Psoas muscle (tissue), 8 donors: Measurements from ENCODE around the gene RPS6KA2. TPM values are rescaled to one million over a fixed set of nuclear protein-coding genes. Genes with fewer than 3 reads are reported as not detected.

Experiments used
- ATAC-seq, 4 donors: fragments of 200-7000 bp; cut with Tn5 transposase; one replicate each; pipeline ENCODE4 v1.9.1; 2020; ENCODE audit warnings: moderate library complexity in 3 of 4, mild to moderate bottlenecking in 2 of 4
- DNase-seq, 2 donors: peaks; one replicate each; pipeline ENCODE4 v3.0.0-alpha.2; 2020
- H3K27ac ChIP-seq: fragments of 200-600 bp; one replicate; pipeline ENCODE4 v1.8.0; 2022
- H3K27me3 ChIP-seq, 3 donors: fragments of 200-600 bp in 1 of 3; one replicate each; pipeline versions ENCODE4 v1.6.1 to v1.8.0; 2013 to 2022; ENCODE audit warnings: low read length in 2 of 3, mild to moderate bottlenecking in 2 of 3, moderate library complexity in 1 of 3; ENCODE audit not compliant: insufficient read depth in 3 of 3
- H3K36me3 ChIP-seq, 2 donors: fragments of 200-600 bp in 1 of 2; one replicate each; pipeline versions ENCODE4 v1.6.1 to v1.8.0; 2013 to 2022; ENCODE audit warnings: low read depth in 1 of 2, mild to moderate bottlenecking in 1 of 2, moderate library complexity in 1 of 2; ENCODE audit not compliant: insufficient read depth in 1 of 2
- H3K4me1 ChIP-seq: fragments of 200-600 bp; one replicate; pipeline ENCODE4 v1.8.0; 2022
- H3K4me3 ChIP-seq: fragments of 200-600 bp; one replicate; pipeline ENCODE4 v1.8.0; 2022; ENCODE audit warnings: mild to moderate bottlenecking
- H3K9me3 ChIP-seq: fragments of 200-600 bp; one replicate; pipeline ENCODE4 v1.8.0; 2022
- WGBS, 3 donors: extraction: QIAGEN DNeasy Blood & Tissue Kit; methylation state at CpG; one replicate each; pipeline versions ENCODE4 v1.1.6 to v1.1.7; 2013; 5-methylcytosine and 5-hydroxymethylcytosine counted together
- intact Hi-C, 2 donors: fragments of 100-400 bp; cut with DNase I; formaldehyde crosslinking; loops; one replicate each; pipeline versions ENCODE4 v1.11.0 to v1.14.2; 2022
- polyA plus RNA-seq, 3 donors: library from polyadenylated mRNA; stranded (reverse); fragments of 200-250 nt; gene quantifications; one replicate each; pipeline ENCODE4 v1.2.3, GENCODE V29; 2013
- total RNA-seq, 4 donors: library from RNA; stranded (reverse); fragmentation: NEBNext Ultra II Directional in 2 of 4; extraction: Animal tissue kit (Norgen Biotek cat#: 25700) in 2 of 4; gene quantifications; one replicate each; pipeline versions ENCODE4 v1.2.1 to v1.2.4, GENCODE V29; 2021 to 2023
- TF ChIP-seq, protein P1 (sequence below): fragments of 200-600 bp; IDR thresholded peaks from one replicate; pipeline ENCODE4 v1.8.0; 2022; ENCODE audit warnings: antibody characterized with exemption
- donor health status: healthy with polysubstance abuse.
- donor health status: DM: no; HTN: no; CAD: no; lungs with moderate emphysema.
- donor health status: Bipolar disorder and iron deficiency.
- donor health status: healthy.
- donor health status: DM: yes; HTN: yes; CAD: no.
- donor health status: DM: no; HTN: no; CAD: no.
- donor health status: DM: no; HTN: no; CAD: no.
- donor health status: DM: yes; HTN: yes; CAD: no.

The RPS6KA2 gene
- total and polyA plus RNA-seq, 7 donors, result 7.8 to 40.4 (median 20.0) TPM

DNA sequence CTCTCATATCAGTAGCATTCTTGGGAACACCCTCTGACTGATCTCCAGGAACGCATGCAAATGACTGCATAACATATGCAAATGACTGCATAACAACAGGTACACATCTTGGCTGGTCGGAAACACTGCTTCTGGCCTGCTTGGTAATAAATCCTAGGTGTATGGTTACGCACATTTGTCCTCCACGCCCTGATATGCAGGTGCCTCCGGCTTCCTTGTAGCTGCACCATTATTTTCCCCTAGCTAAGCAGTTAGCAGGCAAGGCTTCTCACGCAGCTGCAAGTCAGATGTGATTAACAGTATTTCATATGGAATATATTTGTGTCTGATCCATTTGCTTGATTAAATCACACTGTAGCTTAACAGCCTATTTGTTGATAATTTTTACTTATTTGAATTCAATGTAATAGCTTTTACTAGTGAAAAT is 5.9 kb downstream of the RPS6KA2 start:
- 78 to 88% (median 84%) methylated on average over 6 of the region's 6 CpGs for WGBS, 3 donors
- H3K4me1 ChIP-seq, result peaks cover 61% of the 10 kb centered on the region
- ATAC-seq, result no peak

GRCh38 chr6:166620478-166621113 is 6.5 kb downstream of the RPS6KA2 start:
- Histone ChIP-seq H3K9me3 (no peaks in the 10 kb centered on the region), H3K36me3 (peaks cover 0 to 7% of the 10 kb centered on the region in 2 donors), H3K27ac (peak overlapping the region; percentile 66), H3K27me3 (no peaks in the 10 kb centered on the region), H3K4me3 (no peak overlapping the region), H3K4me1 (peaks cover 61% of the 10 kb centered on the region)
- 35 to 52% (median 44%) methylated on average over 8 of the region's 8 CpGs for WGBS, 3 donors
- ATAC-seq, result peak in 3 of 4 donors; percentile 24 to 37 (median 33)
- intact Hi-C loops, result no loop called here
- TF ChIP-seq, protein P1, sequence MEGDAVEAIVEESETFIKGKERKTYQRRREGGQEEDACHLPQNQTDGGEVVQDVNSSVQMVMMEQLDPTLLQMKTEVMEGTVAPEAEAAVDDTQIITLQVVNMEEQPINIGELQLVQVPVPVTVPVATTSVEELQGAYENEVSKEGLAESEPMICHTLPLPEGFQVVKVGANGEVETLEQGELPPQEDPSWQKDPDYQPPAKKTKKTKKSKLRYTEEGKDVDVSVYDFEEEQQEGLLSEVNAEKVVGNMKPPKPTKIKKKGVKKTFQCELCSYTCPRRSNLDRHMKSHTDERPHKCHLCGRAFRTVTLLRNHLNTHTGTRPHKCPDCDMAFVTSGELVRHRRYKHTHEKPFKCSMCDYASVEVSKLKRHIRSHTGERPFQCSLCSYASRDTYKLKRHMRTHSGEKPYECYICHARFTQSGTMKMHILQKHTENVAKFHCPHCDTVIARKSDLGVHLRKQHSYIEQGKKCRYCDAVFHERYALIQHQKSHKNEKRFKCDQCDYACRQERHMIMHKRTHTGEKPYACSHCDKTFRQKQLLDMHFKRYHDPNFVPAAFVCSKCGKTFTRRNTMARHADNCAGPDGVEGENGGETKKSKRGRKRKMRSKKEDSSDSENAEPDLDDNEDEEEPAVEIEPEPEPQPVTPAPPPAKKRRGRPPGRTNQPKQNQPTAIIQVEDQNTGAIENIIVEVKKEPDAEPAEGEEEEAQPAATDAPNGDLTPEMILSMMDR, result no peak
- no peak for DNase-seq

More for the DNA sequence above, 5.9 kb downstream of the RPS6KA2 start:
- Histone ChIP-seq H3K27ac (peak overlapping the region; percentile 66), H3K36me3 (peaks cover 0 to 7% of the 10 kb centered on the region in 2 donors), H3K4me3 (no peak overlapping the region), H3K27me3 (no peaks in the 10 kb centered on the region), H3K9me3 (no peaks in the 10 kb centered on the region)
- intact Hi-C loops, result no loop called here
- TF ChIP-seq, protein P1, result no peak
- no peak for DNase-seq

DNA sequence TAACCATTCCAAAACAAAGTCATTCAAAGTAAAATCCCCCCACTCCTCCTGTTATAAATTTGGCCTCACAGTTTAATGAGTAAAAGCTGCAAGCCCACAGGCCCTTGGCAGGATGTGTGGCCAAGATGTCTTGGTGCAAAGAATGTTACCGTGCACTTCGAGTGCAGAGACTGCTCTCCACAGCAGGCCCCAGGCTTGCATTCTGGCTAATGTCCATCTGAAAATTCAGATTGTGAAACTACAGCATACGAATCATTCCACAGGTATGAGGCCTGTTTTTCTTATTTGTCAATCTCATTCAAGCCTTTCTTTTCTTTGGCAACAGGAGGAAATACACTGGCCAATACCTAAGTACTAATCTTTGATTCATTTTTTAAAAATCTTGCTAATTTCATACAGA is 7.1 kb downstream of the RPS6KA2 start:
- TF ChIP-seq, protein P1, result no peak
- no peaks in the 10 kb centered on the region for H3K27me3 ChIP-seq
- DNase-seq, result peak in 1 of 2 donors; percentile 52
- peak; percentile 70 to 82 (median 77) for ATAC-seq
- peaks cover 66% of the 10 kb centered on the region for H3K4me1 ChIP-seq
- H3K4me3 ChIP-seq, result no peak overlapping the region
- intact Hi-C loops, result loop anchor here in 1 of 2 donors (5.0 kb wide), 1 partner anchor 63 kb away; no protein-coding TSS in a partner anchor
- peaks cover 0 to 7% of the 10 kb centered on the region in 2 donors for H3K36me3 ChIP-seq
- peak overlapping the region; percentile 66 for H3K27ac ChIP-seq
- 11 to 17% (median 12%) methylated on average over 3 of the region's 3 CpGs for WGBS, 3 donors
- no peaks in the 10 kb centered on the region for H3K9me3 ChIP-seq

- Histone ChIP-seq H3K27ac (peak overlapping the region; percentile 66), H3K36me3 (peaks cover 0 to 7% of the 10 kb centered on the region in 2 donors), H3K9me3 (no peaks in the 10 kb centered on the region), H3K27me3 (no peaks in the 10 kb centered on the region), H3K4me3 (no peak overlapping the region), H3K4me1 (peaks cover 65% of the 10 kb centered on the region)
- no peak for ATAC-seq
- WGBS, 3 donors, result 94 to 96% (median 94%) methylated on average over 27 of the region's 27 CpGs
- intact Hi-C loops, result loop anchor here in 1 of 2 donors (5.0 kb wide), 1 partner anchor 62 kb away; no protein-coding TSS in a partner anchor
- TF ChIP-seq, protein P1, result no peak
- DNase-seq, result no peak
Measured at GRCh38 chr6:166618866-166619761, 7.9 kb downstream of the RPS6KA2 start.
